Ovary (tissue), 9 donors: ENCODE data around the gene DIMT1. TPM values are rescaled to one million over a fixed set of nuclear protein-coding genes. Genes with fewer than 3 reads are reported as not detected.
A peak's percentile ranks its signal among the peaks of the same experiment; 100 is the strongest.

Experiments used
- DNase-seq, 5 donors: peaks; one replicate each; pipeline ENCODE4 v3.0.0-alpha.2; 2019 to 2020
- H3K27ac ChIP-seq, 2 donors: fragments of 200-600 bp; one replicate each; pipeline versions ENCODE4 v1.5.1 to v1.8.0; 2019 to 2022
- H3K27me3 ChIP-seq: fragments of 200-600 bp; one replicate; pipeline ENCODE4 v1.8.0; 2022
- H3K36me3 ChIP-seq: fragments of 200-600 bp; sonication (generic); one replicate; pipeline ENCODE4 v1.5.1; 2019
- H3K4me1 ChIP-seq: one replicate; pipeline ENCODE4 v1.8.1; 2013; ENCODE audit warnings: mild to moderate bottlenecking, moderate library complexity; ENCODE audit not compliant: insufficient read depth
- H3K4me3 ChIP-seq: fragments of 200-600 bp; sonication (generic); one replicate; pipeline ENCODE4 v1.5.1; 2017
- H3K9me3 ChIP-seq, 2 donors: fragments of 200-600 bp in 1 of 2; sonication (generic) in 1 of 2; one replicate each; pipeline versions ENCODE4 v1.5.1 to v1.8.1; 2013 to 2019; ENCODE audit warnings: mild to moderate bottlenecking in 1 of 2, moderate library complexity in 1 of 2
- CTCF ChIP-seq, 3 donors: fragments of 450-650 bp in 2 of 3; fragments of 200-600 bp in 1 of 3; IDR thresholded peaks; one replicate each; pipeline versions ENCODE4 v1.5.1 to v1.8.0; 2016 to 2022; ENCODE audit warnings: antibody characterized with exemption in 3 of 3, mild to moderate bottlenecking in 1 of 3
- EP300 ChIP-seq: sonication (generic); formaldehyde crosslinking; IDR thresholded peaks from one replicate; pipeline ENCODE4 v1.6.1; 2017; ENCODE audit warnings: antibody characterized with exemption
- POLR2A ChIP-seq: fragments of 450-650 bp; IDR thresholded peaks from one replicate; pipeline ENCODE4 v1.6.1; 2017; ENCODE audit warnings: antibody characterized with exemption, mild to moderate bottlenecking, moderate library complexity
- WGBS, 3 donors: extraction: QIAGEN DNeasy Blood & Tissue Kit in 1 of 3; methylation state at CpG; one replicate each; pipeline versions ENCODE4 v1.1.5 to v1.1.7; 2013 to 2017; 5-methylcytosine and 5-hydroxymethylcytosine counted together
- intact Hi-C, 4 donors: fragments of 100-400 bp; cut with DNase I; formaldehyde crosslinking; loops; one replicate each; pipeline versions ENCODE4 v1.11.0 to v1.15.1; 2022 to 2023
- polyA plus RNA-seq, 2 donors: library from polyadenylated mRNA; stranded (reverse); fragments of 200-250 nt in 1 of 2; fragments of 350-450 nt in 1 of 2; fragmentation: Illumina TruSeq in 1 of 2; extraction: RNeasy Lipid Tissue Mini Kit (QIAGEN cat#74804) in 1 of 2; gene quantifications; one replicate each; pipeline ENCODE4 v1.2.3, GENCODE V29; 2013 to 2014
- total RNA-seq, 7 donors: library from RNA; depleted of rRNA in 2 of 7; stranded (reverse); fragments of >200 nt in 2 of 7; fragmentation: NEBNext Ultra II Directional in 3 of 7; extraction: Animal tissue kit (Norgen Biotek cat#: 25700) in 3 of 7; gene quantifications; one replicate each; pipeline versions ENCODE4 v1.1.0 to v1.2.4, GENCODE V29; 2016 to 2023
- donor health status: DM: no; HTN: no; CAD: no; lungs with moderate emphysema.
- donor health status: DM: no; HTN: no; CAD: no.
- donor health status: Bipolar disorder and iron deficiency.
- donor health status: DM: yes; HTN: yes; CAD: no.
- donor health status: DM: no; HTN: no; CAD: no.
- donor health status: DM: yes; HTN: yes; CAD: no.

The DIMT1 gene
- total and polyA plus RNA-seq, 9 donors, result 17.9 to 29.6 (median 21.7) TPM

- Histone ChIP-seq H3K27ac (peak overlapping the region; percentile 6 to 8), H3K27me3 (no peaks in the 10 kb centered on the region), H3K4me1 (peaks cover 21% of the 10 kb centered on the region), H3K4me3 (no peak overlapping the region), H3K36me3 (no peaks in the 10 kb centered on the region), H3K9me3 (no peaks in the 10 kb centered on the region)
- whole genome bisulfite sequencing, 3 donors, result 50 to 63% (median 56%) methylated on average over 11 of the region's 11 CpGs
- DNase-seq, result peak in 2 of 5 donors; percentile 33 to 40
- intact Hi-C loops, result no loop called here
- TF ChIP-seq CTCF (IDR thresholded peaks at IDR 0.05) (no peak), EP300 (no peak), POLR2A (no peak)
Observed at GRCh38 chr5:62431735-62432620, 28.3 kb upstream of the DIMT1 start.

GRCh38 chr5:62424763-62425162 is 21.1 kb upstream of the DIMT1 start:
- WGBS, 3 donors, result 97 to 100% (median 98%) methylated on average over 1 of the region's 1 CpG
- intact Hi-C loops, result no loop called here
- no peaks in the 10 kb centered on the region for H3K36me3 ChIP-seq
- H3K27me3 ChIP-seq, result no peaks in the 10 kb centered on the region
- no peaks in the 10 kb centered on the region for H3K9me3 ChIP-seq
- DNase-seq, result no peak
- H3K4me1 ChIP-seq, result no peaks in the 10 kb centered on the region
- no peak for TF ChIP-seq EP300
- TF ChIP-seq CTCF (IDR thresholded peaks at IDR 0.05), result no peak
- no peak for TF ChIP-seq POLR2A
- no peak overlapping the region for H3K27ac ChIP-seq
- no peak overlapping the region for H3K4me3 ChIP-seq

DNA sequence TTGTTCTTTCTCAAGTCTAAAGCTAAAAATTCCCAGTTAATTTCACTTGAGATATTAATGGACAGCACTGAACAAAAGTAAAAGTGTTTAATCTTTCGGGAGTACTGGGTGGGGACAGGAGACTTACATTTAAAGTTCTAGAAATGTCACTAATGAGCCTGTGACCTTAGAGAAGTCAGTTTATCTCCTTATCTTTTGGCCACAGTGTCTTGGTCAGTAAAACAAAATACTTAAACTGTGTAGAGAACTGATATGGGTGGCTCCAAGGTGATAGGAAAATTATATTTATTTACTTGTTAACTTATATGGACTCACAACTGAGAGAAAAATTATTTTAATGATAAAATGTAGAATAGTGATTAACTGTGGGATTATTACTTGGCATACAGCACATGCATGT is 17.7 kb upstream of the DIMT1 start:
- Histone ChIP-seq H3K4me3 (no peak overlapping the region), H3K27ac (no peak overlapping the region), H3K9me3 (no peaks in the 10 kb centered on the region), H3K36me3 (no peaks in the 10 kb centered on the region), H3K27me3 (no peaks in the 10 kb centered on the region), H3K4me1 (no peaks in the 10 kb centered on the region)
- DNase-seq, result no peak
- TF ChIP-seq POLR2A (no peak), EP300 (no peak), CTCF (IDR thresholded peaks at IDR 0.05) (no peak)
- intact Hi-C loops, result no loop called here
- 86 to 90% (median 88%) methylated on average over 1 of the region's 1 CpG for WGBS, 3 donors

- TF ChIP-seq CTCF (IDR thresholded peaks at IDR 0.05) (no peak), EP300 (no peak), POLR2A (no peak)
- WGBS, 3 donors, result 96 to 98% (median 97%) methylated on average over 3 of the region's 3 CpGs
- Histone ChIP-seq H3K27me3 (no peaks in the 10 kb centered on the region), H3K36me3 (no peaks in the 10 kb centered on the region), H3K27ac (no peak overlapping the region), H3K9me3 (no peaks in the 10 kb centered on the region), H3K4me3 (no peak overlapping the region), H3K4me1 (no peaks in the 10 kb centered on the region)
- DNase-seq, result no peak
- intact Hi-C loops, result no loop called here
Observed at GRCh38 chr5:62419609-62420008, 15.9 kb upstream of the DIMT1 start.
